HG03097 (cell line): Measurements from ENCODE around the gene B3GALT4.
A peak's percentile ranks its signal among the peaks of the same experiment; 100 is the strongest.

ENCODE experiments used
- ATAC-seq: cut with Tn5 transposase; IDR thresholded peaks from one replicate; pipeline ENCODE4 v1.9.1; 2021; ENCODE audit not compliant: unreplicated experiment, low FRiP score

Gene B3GALT4

GRCh38 chr6:33313105-33313708 is 36.3 kb downstream of the B3GALT4 start:
- ATAC-seq = no peak

- peak; percentile 39 for ATAC-seq
These were observed 37.0 kb downstream of the B3GALT4 start, which contains the start of gene TAPBP for GRCh38 chr6:33313709-33314514. Gene TAPBP (minus strand): TSS chr6:33314078. CDS start chr6:33314041, 37 bp downstream.

DNA sequence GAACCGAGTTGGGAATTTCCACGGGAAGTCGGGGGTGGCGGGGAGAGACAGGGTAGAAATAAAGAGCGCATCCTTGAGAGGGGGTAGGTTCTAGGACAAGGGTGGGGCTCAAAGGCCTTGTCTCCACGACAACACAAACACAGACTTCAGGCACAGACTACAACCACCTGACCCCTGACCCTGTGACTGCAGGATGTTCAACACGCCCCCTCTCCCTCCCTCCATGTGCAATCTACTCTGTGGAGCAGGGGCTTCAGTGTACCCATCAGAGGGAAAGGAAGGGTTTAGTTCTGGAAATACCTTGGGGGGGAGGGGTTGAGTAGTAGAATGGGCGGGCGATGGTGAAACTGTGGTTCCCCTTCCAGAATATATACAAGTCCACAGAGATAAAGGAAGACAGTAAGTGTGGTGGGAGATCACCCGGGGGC is 37.6 kb downstream of the B3GALT4 start:
- ATAC-seq = no peak

- no peak for ATAC-seq
These were observed 38.2 kb downstream of the B3GALT4 start for GRCh38 chr6:33314943-33315792.

- ATAC-seq = no peak
These were observed 39.1 kb downstream of the B3GALT4 start for GRCh38 chr6:33315793-33316602.

GRCh38 chr6:33316603-33317418 is 39.9 kb downstream of the B3GALT4 start:
- ATAC-seq = no peak

DNA sequence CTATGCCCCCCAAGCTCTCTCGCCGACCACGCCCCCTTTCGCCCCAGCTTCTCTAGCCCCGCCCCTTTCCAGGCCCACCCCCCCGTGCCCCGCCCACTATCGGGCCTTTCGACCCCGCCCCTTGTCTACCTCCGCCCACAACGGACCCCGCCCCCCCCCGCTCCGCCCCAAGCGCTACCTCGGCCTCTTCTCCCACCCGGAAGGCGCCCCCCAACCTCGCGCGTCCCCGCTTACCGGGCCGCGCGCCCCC is 40.4 kb downstream of the B3GALT4 start:
- no peak for ATAC-seq

- peak; percentile 40 for ATAC-seq
These were observed 40.9 kb downstream of the B3GALT4 start, which contains the start of gene ZBTB22 for GRCh38 chr6:33317669-33318425. Gene ZBTB22 (minus strand): TSS chr6:33317744. CDS start chr6:33316916, 828 bp downstream.

DNA sequence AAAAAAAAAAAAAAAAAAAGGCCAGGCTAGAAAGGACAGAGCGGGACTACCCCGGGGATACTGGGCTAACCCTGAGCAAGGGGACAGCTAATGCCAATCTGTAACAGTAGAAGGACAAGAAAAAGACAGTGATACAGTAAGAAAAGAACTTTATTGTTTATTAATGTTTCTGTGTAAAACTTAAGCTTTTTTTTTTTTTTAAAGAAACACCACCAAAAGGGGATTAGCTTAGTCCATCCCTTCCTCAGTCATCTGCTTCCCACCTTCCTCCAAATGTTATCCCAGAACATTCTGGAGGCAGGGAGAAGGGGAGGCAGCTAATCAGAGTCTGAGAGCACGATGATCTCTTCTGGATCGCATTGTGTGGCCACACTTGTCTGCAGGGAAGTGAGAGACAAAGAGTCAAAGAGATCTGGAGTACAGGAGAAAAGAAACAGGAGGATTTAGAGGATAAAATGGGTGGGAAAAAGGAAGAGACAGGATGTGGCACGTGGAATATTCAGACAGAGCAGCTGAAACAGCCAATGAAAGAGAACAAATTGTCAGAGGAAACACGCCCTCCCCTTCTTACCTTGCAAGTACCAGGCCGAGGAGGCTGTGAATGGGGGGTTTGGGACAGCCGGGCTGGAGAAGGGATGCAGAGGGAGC is 41.6 kb downstream of the B3GALT4 start:
- ATAC-seq = no peak

DNA sequence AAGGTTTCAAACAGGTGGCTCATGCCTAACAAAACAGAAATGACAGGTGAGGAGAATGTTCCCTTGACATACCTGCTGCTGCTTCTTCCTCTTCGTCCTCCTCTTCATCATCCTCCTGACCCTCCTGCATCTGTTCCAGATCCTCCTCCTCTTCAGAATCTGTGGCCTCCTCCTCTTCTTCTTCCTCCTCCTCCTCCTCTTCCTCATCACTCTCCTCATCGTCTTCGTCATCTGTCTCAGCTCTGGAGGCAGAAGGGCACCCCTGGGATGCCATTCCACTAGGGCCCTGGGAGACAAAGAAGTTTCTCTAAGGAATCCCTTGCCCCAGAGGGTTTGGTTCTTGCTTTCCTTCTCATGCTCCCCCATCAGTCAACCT is 43.0 kb downstream of the B3GALT4 start:
- no peak for ATAC-seq

- ATAC-seq = no peak
These were observed 43.6 kb downstream of the B3GALT4 start for GRCh38 chr6:33320315-33321181.

- ATAC-seq = no peak
These were observed 44.3 kb downstream of the B3GALT4 start for GRCh38 chr6:33321227-33321626.

- no peak for ATAC-seq
These were observed 46.7 kb downstream of the B3GALT4 start for GRCh38 chr6:33323623-33323948.

DNA sequence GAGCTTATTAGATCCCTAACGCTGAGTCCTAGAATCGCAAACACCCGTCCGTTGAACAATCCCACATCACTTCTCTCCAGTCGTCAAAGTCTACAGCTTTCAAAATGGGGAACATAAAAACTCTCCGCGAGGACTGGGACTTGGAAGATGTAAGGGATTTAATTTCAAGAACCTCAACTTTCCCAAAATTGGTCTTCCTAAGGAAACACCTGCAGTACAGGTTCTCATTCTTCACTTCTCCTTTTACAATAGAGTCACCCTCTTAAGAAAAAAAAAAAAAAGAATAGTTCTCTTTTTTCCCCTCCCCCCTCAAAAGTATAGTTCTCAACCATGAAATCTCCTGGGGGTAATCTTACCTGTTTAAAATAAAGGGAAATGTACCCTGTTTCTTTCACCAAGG is 47.2 kb downstream of the B3GALT4 start:
- ATAC-seq = no peak
